ENCODE results near the gene APMAP. TPM values are rescaled to one million over a fixed set of nuclear protein-coding genes. Genes with fewer than 3 reads are reported as not detected.

APMAP gene
- total RNA-seq, 1 experiment from 2014 or later = 67.8 TPM

GRCh38 chr20:24977336-24977735 is 15.2 kb downstream of the APMAP start:
- Histone ChIP-seq H3K4me1 (ENCODE audit: insufficient read depth, low read length) (no peaks in the 10 kb centered on the region), H3K23me2 (ENCODE audit: insufficient read length, low read depth, low read length, poor library complexity, severe bottlenecking) (no peaks in the 10 kb centered on the region), H3K4me2 (ENCODE audit: insufficient read depth, insufficient read length, low read length) (no peak overlapping the region), H3K56ac (ENCODE audit: insufficient read length, low read depth, low read length) (no peak overlapping the region), H3K79me1 (ENCODE audit: insufficient read depth, low read depth, low read length, poor library complexity, severe bottlenecking) (peaks cover 4% of the 10 kb centered on the region), H3T11ph (ENCODE audit: low read length) (no peak overlapping the region), H2BK120ac (ENCODE audit: low read depth, low read length, poor library complexity, severe bottlenecking) (no peak overlapping the region), H3K18ac (ENCODE audit: insufficient read length, low read depth, low read length) (no peak overlapping the region), H3K27me3 (ENCODE audit: insufficient read depth, low read length) (no peaks in the 10 kb centered on the region), H2BK15ac (ENCODE audit: low read depth, low read length) (no peak overlapping the region), H3K9me3 (ENCODE audit: control insufficient read depth, low read depth, low read length) (peaks cover 21% of the 10 kb centered on the region), H3K14ac (ENCODE audit: insufficient read depth, low read length) (no peak overlapping the region), H4K8ac (replicated peaks; ENCODE audit: insufficient read length, low read depth, low read length) (no peak overlapping the region), H2AFZ (ENCODE audit: low read length) (no peak overlapping the region), H3K23ac (ENCODE audit: insufficient read length, low read depth, low read length) (no peak overlapping the region), H3K4ac (ENCODE audit: low read depth, low read length) (no peak overlapping the region), H2AK5ac (ENCODE audit: insufficient read length, low read length) (no peak overlapping the region), H3K9ac (ENCODE audit: extremely low read depth, insufficient read length, low read length) (no peak overlapping the region), H3K79me2 (ENCODE audit: insufficient read depth, low read length) (no peaks in the 10 kb centered on the region; the same call in 1 of the 2 replicates), H2BK5ac (ENCODE audit: insufficient read length, low read length) (no peak overlapping the region), H2BK12ac (ENCODE audit: insufficient read length, low read depth, low read length) (no peak overlapping the region), H4K91ac (ENCODE audit: insufficient read length, low read depth, low read length) (no peak overlapping the region), H2BK20ac (ENCODE audit: low read depth, low read length, poor library complexity, severe bottlenecking) (no peak overlapping the region), H4K20me1 (ENCODE audit: control insufficient read depth, insufficient read depth, insufficient read length) (no peaks in the 10 kb centered on the region), H4K5ac (ENCODE audit: insufficient read length, low read depth, low read length) (no peak overlapping the region), H3K27ac (ENCODE audit: insufficient read length, low read depth, low read length) (no peak overlapping the region)
- H3K36me3 Mint-ChIP-seq (ENCODE audit: insufficient read depth in 1 of 3, low read depth in 3 of 3) = peaks cover 73 to 79% (median 76%) of the 10 kb centered on the region in 3 experiments
- no peaks in the 10 kb centered on the region; the same call in 1 of the 2 replicates for H3K27me3 Mint-ChIP-seq (ENCODE audit: low read depth)
- no CpG with 5 or more reads among the region's 1 CpG for WGBS (ENCODE audit: extremely low coverage, insufficient read length, low lambda C conversion rate)
- H3K4me3 Mint-ChIP-seq = no peak overlapping the region
- TF ChIP-seq CTCF (conservative IDR thresholded peaks at IDR 0.05) = no peak
- H3K27ac Mint-ChIP-seq = no peak overlapping the region
- DNase-seq = no peak
- H3K4me1 Mint-ChIP-seq = no peaks in the 10 kb centered on the region
- peaks cover 20 to 30% of the 10 kb centered on the region in 2 experiments for H3K9me3 Mint-ChIP-seq
